GM21515 (cell line): ENCODE results near the gene DPY19L1.
"Not testable (repeated sequence)": the region's sequence is repeated elsewhere in the genome, so short reads cannot be mapped to it uniquely, and the experiment has no call there.

Source experiments
- ATAC-seq: cut with Tn5 transposase; IDR thresholded peaks from one replicate; pipeline ENCODE4 v1.9.1; 2021; ENCODE audit not compliant: unreplicated experiment

Gene DPY19L1

GRCh38 chr7:35035511-35035961 lies 1.7 kb downstream of the DPY19L1 start:
- ATAC-seq, result peak; percentile 23

GRCh38 chr7:35032166-35032565 lies 5.1 kb downstream of the DPY19L1 start:
- no peak for ATAC-seq

- no peak for ATAC-seq
Measured at GRCh38 chr7:35030848-35031247, 6.4 kb downstream of the DPY19L1 start.

- ATAC-seq, result no peak
Measured at GRCh38 chr7:35029311-35029710, 8.0 kb downstream of the DPY19L1 start.

GRCh38 chr7:35026150-35026549 lies 11.1 kb downstream of the DPY19L1 start:
- no peak for ATAC-seq

GRCh38 chr7:35025369-35025870 lies 11.9 kb downstream of the DPY19L1 start:
- ATAC-seq, result no peak

GRCh38 chr7:35024298-35024697 lies 13.0 kb downstream of the DPY19L1 start:
- no peak for ATAC-seq

- ATAC-seq, result no peak
Measured at GRCh38 chr7:35022725-35023124, 14.6 kb downstream of the DPY19L1 start.

GRCh38 chr7:35021445-35021844 lies 15.8 kb downstream of the DPY19L1 start:
- ATAC-seq, result no peak

- no peak for ATAC-seq
Measured at GRCh38 chr7:35019801-35020200, 17.5 kb downstream of the DPY19L1 start.

GRCh38 chr7:35019179-35019729 lies 18.0 kb downstream of the DPY19L1 start:
- ATAC-seq, result no peak

GRCh38 chr7:35015346-35015859 lies 21.9 kb downstream of the DPY19L1 start:
- ATAC-seq, result no peak

- ATAC-seq, result no peak
Measured at GRCh38 chr7:35012160-35012559, 25.1 kb downstream of the DPY19L1 start.

- ATAC-seq, result no peak
Measured at GRCh38 chr7:35011085-35011484, 26.2 kb downstream of the DPY19L1 start.

GRCh38 chr7:35007768-35008167 lies 29.5 kb downstream of the DPY19L1 start:
- ATAC-seq, result no peak

GRCh38 chr7:35004531-35005095 lies 32.7 kb downstream of the DPY19L1 start:
- ATAC-seq, result no peak

- no peak for ATAC-seq
Measured at GRCh38 chr7:35003679-35004303, 33.5 kb downstream of the DPY19L1 start.

GRCh38 chr7:35003177-35003650 lies 34.1 kb downstream of the DPY19L1 start:
- not testable (repeated sequence) for ATAC-seq

- ATAC-seq, result not testable (repeated sequence)
Measured at GRCh38 chr7:34998335-34998734, 39.0 kb downstream of the DPY19L1 start.

- ATAC-seq, result not testable (repeated sequence)
Measured at GRCh38 chr7:34996423-34997090, 40.7 kb downstream of the DPY19L1 start.

GRCh38 chr7:34995757-34996156 lies 41.5 kb downstream of the DPY19L1 start:
- no peak for ATAC-seq
